Ishikawa (cell line): Measurements from ENCODE around the gene RASL10B.

Experiments used
- CEBPB ChIP-seq: IDR thresholded peaks from 2 replicates; pipeline ENCODE4 v1.6.1; 2012
- CREB1 ChIP-seq: IDR thresholded peaks from 2 replicates; pipeline ENCODE4 v1.6.1; 2012; ENCODE audit warnings: low read depth
- EGR1 ChIP-seq: IDR thresholded peaks from 2 replicates; pipeline ENCODE4 v1.6.1; 2012
- EP300 ChIP-seq: IDR thresholded peaks from 2 replicates; pipeline ENCODE4 v1.6.1; 2012; ENCODE audit warnings: borderline replicate concordance
- FOXM1 ChIP-seq: IDR thresholded peaks from 2 replicates; pipeline ENCODE4 v1.6.1; 2012; ENCODE audit warnings: low read depth, borderline replicate concordance
- NFIC ChIP-seq: IDR thresholded peaks from 2 replicates; pipeline ENCODE4 v1.6.1; 2012
- RAD21 ChIP-seq: IDR thresholded peaks from 2 replicates; pipeline ENCODE4 v1.6.1; 2012; ENCODE audit warnings: low read depth
- TAF1 ChIP-seq: IDR thresholded peaks from 2 replicates; pipeline ENCODE4 v1.6.1; 2012; ENCODE audit warnings: low read depth, mild to moderate bottlenecking
- TCF12 ChIP-seq: IDR thresholded peaks from 2 replicates; pipeline ENCODE4 v1.6.1; 2012; ENCODE audit warnings: low read depth
- TEAD4 ChIP-seq: IDR thresholded peaks from 2 replicates; pipeline ENCODE4 v1.6.1; 2012
- YY1 ChIP-seq: IDR thresholded peaks from 2 replicates; pipeline ENCODE4 v1.6.1; 2012; ENCODE audit warnings: low read depth
- ZBTB7A ChIP-seq: IDR thresholded peaks from 2 replicates; pipeline ENCODE4 v1.6.1; 2012; ENCODE audit warnings: low read depth
- TF ChIP-seq, protein P1 (sequence below): IDR thresholded peaks from 2 replicates; pipeline ENCODE4 v1.6.1; 2012
- TF ChIP-seq, protein P2 (sequence below): IDR thresholded peaks from 2 replicates; pipeline ENCODE4 v1.6.1; 2012
- TF ChIP-seq, protein P3 (sequence below): IDR thresholded peaks from 2 replicates; pipeline ENCODE4 v1.6.1; 2012; ENCODE audit warnings: low read depth, mild to moderate bottlenecking

Gene RASL10B

GRCh38 chr17:35764123-35764991 lies 32.9 kb downstream of the RASL10B start:
- TF ChIP-seq RAD21 (peak; percentile 78), EP300 (no peak; the same call in 1 of the 2 replicates), TCF12 (peak; percentile 14; the same call in 1 of the 2 replicates)
- TF ChIP-seq, protein P1, sequence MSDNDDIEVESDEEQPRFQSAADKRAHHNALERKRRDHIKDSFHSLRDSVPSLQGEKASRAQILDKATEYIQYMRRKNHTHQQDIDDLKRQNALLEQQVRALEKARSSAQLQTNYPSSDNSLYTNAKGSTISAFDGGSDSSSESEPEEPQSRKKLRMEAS = peak; percentile 93

- no peak for TF ChIP-seq EGR1
- TF ChIP-seq, protein P2, sequence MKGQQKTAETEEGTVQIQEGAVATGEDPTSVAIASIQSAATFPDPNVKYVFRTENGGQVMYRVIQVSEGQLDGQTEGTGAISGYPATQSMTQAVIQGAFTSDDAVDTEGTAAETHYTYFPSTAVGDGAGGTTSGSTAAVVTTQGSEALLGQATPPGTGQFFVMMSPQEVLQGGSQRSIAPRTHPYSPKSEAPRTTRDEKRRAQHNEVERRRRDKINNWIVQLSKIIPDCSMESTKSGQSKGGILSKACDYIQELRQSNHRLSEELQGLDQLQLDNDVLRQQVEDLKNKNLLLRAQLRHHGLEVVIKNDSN = no peak
- no peak for TF ChIP-seq EP300
- no peak for TF ChIP-seq NFIC
- no peak for TF ChIP-seq TCF12
- TF ChIP-seq ZBTB7A = no peak
- TF ChIP-seq FOXM1 = no peak
- no peak for TF ChIP-seq CREB1
Observed at GRCh38 chr17:35765086-35765710, 33.8 kb downstream of the RASL10B start.

GRCh38 chr17:35765756-35766488 lies 34.5 kb downstream of the RASL10B start:
- TF ChIP-seq CEBPB = no peak
- TF ChIP-seq CREB1 = no peak
- no peak for TF ChIP-seq TAF1

DNA sequence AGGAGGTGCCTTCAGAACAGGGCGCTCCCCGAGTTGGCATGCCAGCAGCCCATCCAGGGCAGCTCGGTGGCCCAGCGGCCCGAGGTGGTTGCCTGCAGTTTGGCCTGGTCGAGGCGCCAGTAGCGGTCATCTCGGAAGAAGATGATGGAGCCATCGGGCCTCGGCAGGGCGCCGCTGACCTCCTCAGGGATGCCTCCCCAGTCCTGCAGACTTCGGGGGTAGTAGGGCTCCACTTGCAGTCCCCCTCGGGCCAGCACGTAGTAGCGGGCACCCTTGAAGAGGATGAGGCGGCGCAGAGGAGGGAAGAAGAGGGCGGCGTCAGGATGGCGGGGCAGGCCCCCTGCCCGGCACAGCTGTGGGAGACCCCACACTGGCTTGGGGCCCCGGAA lies 35.0 kb downstream of the RASL10B start:
- TF ChIP-seq TCF12 (no peak), EP300 (no peak), CREB1 (no peak), CEBPB (no peak), NFIC (no peak), YY1 (no peak), TAF1 (no peak), RAD21 (no peak), ZBTB7A (no peak)
- TF ChIP-seq, protein P1 = no peak
- TF ChIP-seq, protein P3, sequence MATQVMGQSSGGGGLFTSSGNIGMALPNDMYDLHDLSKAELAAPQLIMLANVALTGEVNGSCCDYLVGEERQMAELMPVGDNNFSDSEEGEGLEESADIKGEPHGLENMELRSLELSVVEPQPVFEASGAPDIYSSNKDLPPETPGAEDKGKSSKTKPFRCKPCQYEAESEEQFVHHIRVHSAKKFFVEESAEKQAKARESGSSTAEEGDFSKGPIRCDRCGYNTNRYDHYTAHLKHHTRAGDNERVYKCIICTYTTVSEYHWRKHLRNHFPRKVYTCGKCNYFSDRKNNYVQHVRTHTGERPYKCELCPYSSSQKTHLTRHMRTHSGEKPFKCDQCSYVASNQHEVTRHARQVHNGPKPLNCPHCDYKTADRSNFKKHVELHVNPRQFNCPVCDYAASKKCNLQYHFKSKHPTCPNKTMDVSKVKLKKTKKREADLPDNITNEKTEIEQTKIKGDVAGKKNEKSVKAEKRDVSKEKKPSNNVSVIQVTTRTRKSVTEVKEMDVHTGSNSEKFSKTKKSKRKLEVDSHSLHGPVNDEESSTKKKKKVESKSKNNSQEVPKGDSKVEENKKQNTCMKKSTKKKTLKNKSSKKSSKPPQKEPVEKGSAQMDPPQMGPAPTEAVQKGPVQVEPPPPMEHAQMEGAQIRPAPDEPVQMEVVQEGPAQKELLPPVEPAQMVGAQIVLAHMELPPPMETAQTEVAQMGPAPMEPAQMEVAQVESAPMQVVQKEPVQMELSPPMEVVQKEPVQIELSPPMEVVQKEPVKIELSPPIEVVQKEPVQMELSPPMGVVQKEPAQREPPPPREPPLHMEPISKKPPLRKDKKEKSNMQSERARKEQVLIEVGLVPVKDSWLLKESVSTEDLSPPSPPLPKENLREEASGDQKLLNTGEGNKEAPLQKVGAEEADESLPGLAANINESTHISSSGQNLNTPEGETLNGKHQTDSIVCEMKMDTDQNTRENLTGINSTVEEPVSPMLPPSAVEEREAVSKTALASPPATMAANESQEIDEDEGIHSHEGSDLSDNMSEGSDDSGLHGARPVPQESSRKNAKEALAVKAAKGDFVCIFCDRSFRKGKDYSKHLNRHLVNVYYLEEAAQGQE = no peak

DNA sequence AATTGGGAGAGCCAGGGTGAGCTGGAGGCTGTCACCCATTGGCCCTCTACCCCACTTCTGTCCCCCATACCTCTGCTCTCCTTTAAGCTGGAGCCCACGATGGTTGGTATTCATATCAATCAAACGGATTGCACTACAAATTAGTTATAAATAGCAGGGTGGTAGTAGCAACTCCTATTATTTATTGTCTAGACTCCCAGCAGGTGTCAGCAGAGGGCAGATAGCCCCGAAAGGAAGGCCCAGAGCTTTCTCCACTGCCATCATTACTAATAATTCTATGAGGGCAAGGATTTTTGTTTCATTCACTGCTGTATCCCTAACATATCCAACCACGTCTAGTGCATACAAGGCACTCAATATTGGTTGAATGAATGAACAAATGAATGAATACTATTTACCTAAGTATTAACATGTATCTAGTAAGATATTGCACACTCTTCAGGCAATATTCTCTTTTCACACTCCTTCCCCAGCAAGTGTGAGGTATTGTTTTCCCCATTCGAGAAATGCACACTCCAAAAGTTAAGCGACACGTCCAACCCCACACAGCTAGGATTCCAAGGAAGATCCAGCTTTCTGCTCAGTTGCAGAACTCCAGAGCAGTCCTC lies 35.6 kb downstream of the RASL10B start:
- TF ChIP-seq CEBPB (no peak), RAD21 (peak; percentile 59)

- no peak for TF ChIP-seq YY1
- TF ChIP-seq ZBTB7A = no peak
- no peak for TF ChIP-seq NFIC
- TF ChIP-seq, protein P1 = no peak
- TF ChIP-seq EP300 = no peak
- TF ChIP-seq RAD21 = no peak
- TF ChIP-seq TEAD4 = no peak
- TF ChIP-seq, protein P3 = no peak
- no peak for TF ChIP-seq EGR1
- TF ChIP-seq, protein P2 = no peak
- TF ChIP-seq TAF1 = no peak
Observed at GRCh38 chr17:35768797-35769196, 37.4 kb downstream of the RASL10B start.
